ENCODE data around the gene FIBCD1.

DNA sequence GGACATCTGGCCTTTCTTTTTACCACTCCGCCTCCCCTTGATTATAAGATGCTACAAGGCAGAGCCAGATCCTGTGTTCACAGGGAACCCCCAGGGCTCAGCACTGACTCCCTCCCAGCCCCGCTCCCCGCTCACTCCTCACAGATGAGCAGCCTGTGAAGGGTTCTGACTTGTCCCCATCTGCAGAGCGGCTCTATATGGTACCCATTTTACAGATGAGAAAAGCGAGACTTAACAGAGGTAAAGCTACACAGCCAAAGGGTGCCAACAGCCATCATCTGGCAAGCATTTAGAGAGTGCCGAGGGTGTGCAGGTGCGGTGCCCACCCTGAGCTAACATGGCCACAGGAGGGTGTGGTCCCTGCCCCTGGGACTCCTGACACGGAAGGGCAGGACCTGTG lies 18.8 kb downstream of the FIBCD1 start:
- TF ChIP-seq, protein P1, sequence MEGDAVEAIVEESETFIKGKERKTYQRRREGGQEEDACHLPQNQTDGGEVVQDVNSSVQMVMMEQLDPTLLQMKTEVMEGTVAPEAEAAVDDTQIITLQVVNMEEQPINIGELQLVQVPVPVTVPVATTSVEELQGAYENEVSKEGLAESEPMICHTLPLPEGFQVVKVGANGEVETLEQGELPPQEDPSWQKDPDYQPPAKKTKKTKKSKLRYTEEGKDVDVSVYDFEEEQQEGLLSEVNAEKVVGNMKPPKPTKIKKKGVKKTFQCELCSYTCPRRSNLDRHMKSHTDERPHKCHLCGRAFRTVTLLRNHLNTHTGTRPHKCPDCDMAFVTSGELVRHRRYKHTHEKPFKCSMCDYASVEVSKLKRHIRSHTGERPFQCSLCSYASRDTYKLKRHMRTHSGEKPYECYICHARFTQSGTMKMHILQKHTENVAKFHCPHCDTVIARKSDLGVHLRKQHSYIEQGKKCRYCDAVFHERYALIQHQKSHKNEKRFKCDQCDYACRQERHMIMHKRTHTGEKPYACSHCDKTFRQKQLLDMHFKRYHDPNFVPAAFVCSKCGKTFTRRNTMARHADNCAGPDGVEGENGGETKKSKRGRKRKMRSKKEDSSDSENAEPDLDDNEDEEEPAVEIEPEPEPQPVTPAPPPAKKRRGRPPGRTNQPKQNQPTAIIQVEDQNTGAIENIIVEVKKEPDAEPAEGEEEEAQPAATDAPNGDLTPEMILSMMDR (IDR thresholded peaks at IDR 0.05; ENCODE audit: insufficient read depth, low read depth, low read length), result no peak
- TF ChIP-seq EZH2 (IDR thresholded peaks at IDR 0.05; ENCODE audit: insufficient read depth, low read length), result no peak

All from astrocyte (in vitro differentiated cells and primary cell).